Measurements from ENCODE around the gene GDAP1L1.
"Not testable (repeated sequence)": the region's sequence is repeated elsewhere in the genome, so short reads cannot be mapped to it uniquely, and the experiment has no call there.

Gene GDAP1L1

GRCh38 chr20:44306927-44307326 lies 59.8 kb downstream of the GDAP1L1 start:
- no peak for DNase-seq

- DNase-seq, result no peak
These were observed 62.9 kb downstream of the GDAP1L1 start for GRCh38 chr20:44309763-44310663.

GRCh38 chr20:44310664-44311639 lies 63.8 kb downstream of the GDAP1L1 start, which contains the start of gene FITM2:
FITM2 (minus strand) TSS chr20:44311202; CDS start chr20:44311148, 54 bp downstream.
- DNase-seq, result peak; percentile 97

GRCh38 chr20:44314870-44315269 lies 67.8 kb downstream of the GDAP1L1 start:
- DNase-seq, result no peak

GRCh38 chr20:44319839-44320422 lies 72.8 kb downstream of the GDAP1L1 start:
- no peak for DNase-seq

- DNase-seq, result no peak
These were observed 77.2 kb downstream of the GDAP1L1 start for GRCh38 chr20:44324343-44324742.

GRCh38 chr20:44326391-44327159 lies 79.5 kb downstream of the GDAP1L1 start:
- no peak for DNase-seq

GRCh38 chr20:44327748-44328147 lies 80.6 kb downstream of the GDAP1L1 start:
- DNase-seq, result not testable (repeated sequence)

GRCh38 chr20:44328428-44328827 lies 81.3 kb downstream of the GDAP1L1 start:
- no peak for DNase-seq

Measured in CD4-positive, alpha-beta T cell treated with Interleukin-15 for 1 hour (primary cell).